ENCODE data around the gene CNN3.

Gene CNN3

GRCh38 chr1:94887603-94888171, 39.2 kb downstream of the CNN3 start:
- DNase-seq (ENCODE audit: low read depth): no peak

GRCh38 chr1:94887106-94887505, 39.8 kb downstream of the CNN3 start:
- no peak for DNase-seq (ENCODE audit: low read depth)

- no peak for DNase-seq (ENCODE audit: low read depth)
Measured at GRCh38 chr1:94886361-94886760, 40.5 kb downstream of the CNN3 start.

- no peak for DNase-seq (ENCODE audit: low read depth)
Measured at GRCh38 chr1:94884507-94884906, 42.4 kb downstream of the CNN3 start.

- no peak for DNase-seq (ENCODE audit: low read depth)
Measured at GRCh38 chr1:94884106-94884505, 42.8 kb downstream of the CNN3 start.

GRCh38 chr1:94883691-94884090, 43.2 kb downstream of the CNN3 start:
- DNase-seq (ENCODE audit: low read depth): no peak

GRCh38 chr1:94878329-94878728, 48.6 kb downstream of the CNN3 start:
- DNase-seq (ENCODE audit: low read depth): no peak

GRCh38 chr1:94876362-94876761, 50.5 kb downstream of the CNN3 start:
- DNase-seq (ENCODE audit: low read depth): no peak

GRCh38 chr1:94875794-94876193, 51.1 kb downstream of the CNN3 start:
- DNase-seq (ENCODE audit: low read depth): no peak

- DNase-seq (ENCODE audit: low read depth): no peak
Measured at GRCh38 chr1:94874423-94874822, 52.5 kb downstream of the CNN3 start.

- DNase-seq (ENCODE audit: low read depth): no peak
Measured at GRCh38 chr1:94873520-94874351, 53.2 kb downstream of the CNN3 start.

- no peak for DNase-seq (ENCODE audit: low read depth)
Measured at GRCh38 chr1:94872771-94873495, 54.0 kb downstream of the CNN3 start.

- no peak for DNase-seq (ENCODE audit: low read depth)
Measured at GRCh38 chr1:94871031-94871430, 55.9 kb downstream of the CNN3 start.

- no peak for DNase-seq (ENCODE audit: low read depth)
Measured at GRCh38 chr1:94866164-94866807, 60.6 kb downstream of the CNN3 start.

- no peak for DNase-seq (ENCODE audit: low read depth)
Measured at GRCh38 chr1:94865360-94865759, 61.5 kb downstream of the CNN3 start.

- no peak for DNase-seq (ENCODE audit: low read depth)
Measured at GRCh38 chr1:94864821-94865220, 62.1 kb downstream of the CNN3 start.

- DNase-seq (ENCODE audit: low read depth): no peak
Measured at GRCh38 chr1:94863919-94864318, 63.0 kb downstream of the CNN3 start.

- no peak for DNase-seq (ENCODE audit: low read depth)
Measured at GRCh38 chr1:94863297-94863911, 63.5 kb downstream of the CNN3 start.

GRCh38 chr1:94862718-94863117, 64.2 kb downstream of the CNN3 start:
- no peak for DNase-seq (ENCODE audit: low read depth)

GRCh38 chr1:94859174-94859573, 67.7 kb downstream of the CNN3 start:
- no peak for DNase-seq (ENCODE audit: low read depth)

GRCh38 chr1:94858276-94858675, 68.6 kb downstream of the CNN3 start:
- no peak for DNase-seq (ENCODE audit: low read depth)

GRCh38 chr1:94856868-94857267, 70.0 kb downstream of the CNN3 start:
- no peak for DNase-seq (ENCODE audit: low read depth)
